Limb (tissue), 2 donors: ENCODE measurements around the gene KIAA0930.
"Not testable (repeated sequence)": the region's sequence is repeated elsewhere in the genome, so short reads cannot be mapped to it uniquely, and the experiment has no call there.

Experiments used
- DNase-seq, 2 donors: peaks; one replicate each; pipeline ENCODE4 v3.0.0-alpha.2; 2016; ENCODE audit errors: extremely low spot score in 2 of 2

KIAA0930 gene

GRCh38 chr22:45263463-45264269 lies 23.0 kb upstream of the KIAA0930 start:
- peak in 1 of 2 donors; percentile 63 for DNase-seq

GRCh38 chr22:45262931-45263462 lies 22.3 kb upstream of the KIAA0930 start:
- DNase-seq, result no peak

- no peak for DNase-seq
Measured at GRCh38 chr22:45262195-45262930, 21.7 kb upstream of the KIAA0930 start.

GRCh38 chr22:45261407-45262088 lies 20.9 kb upstream of the KIAA0930 start:
- DNase-seq, result no peak

- not testable (repeated sequence) for DNase-seq
Measured at GRCh38 chr22:45260395-45260759, 19.7 kb upstream of the KIAA0930 start.

- no peak for DNase-seq
Measured at GRCh38 chr22:45259754-45260394, 19.2 kb upstream of the KIAA0930 start.

- not testable (repeated sequence) for DNase-seq
Measured at GRCh38 chr22:45257941-45258340, 17.2 kb upstream of the KIAA0930 start.

GRCh38 chr22:45254789-45255278 lies 14.1 kb upstream of the KIAA0930 start:
- DNase-seq, result no peak

- DNase-seq, result no peak
Measured at GRCh38 chr22:45254388-45254787, 13.7 kb upstream of the KIAA0930 start.

- DNase-seq, result no peak
Measured at GRCh38 chr22:45253039-45253641, 12.4 kb upstream of the KIAA0930 start.

- no peak for DNase-seq
Measured at GRCh38 chr22:45251825-45252224, 11.1 kb upstream of the KIAA0930 start.

- DNase-seq, result no peak
Measured at GRCh38 chr22:45248832-45249561, 8.3 kb upstream of the KIAA0930 start.

GRCh38 chr22:45246060-45246985 lies 5.6 kb upstream of the KIAA0930 start:
- peak in 1 of 2 donors; percentile 64 for DNase-seq

GRCh38 chr22:45244916-45245315 lies 4.2 kb upstream of the KIAA0930 start:
- no peak for DNase-seq

- no peak for DNase-seq
Measured at GRCh38 chr22:45242778-45243191, 2.1 kb upstream of the KIAA0930 start.

GRCh38 chr22:45240104-45240809 lies 437 bp downstream of the KIAA0930 start:
- peak in 1 of 2 donors; percentile 64 for DNase-seq

- no peak for DNase-seq
Measured at GRCh38 chr22:45239681-45240051, 1.0 kb downstream of the KIAA0930 start.

GRCh38 chr22:45238957-45239680 lies 1.6 kb downstream of the KIAA0930 start:
- DNase-seq, result no peak
